HG03521 (cell line): ENCODE measurements around the gene SIGLEC6.

Experiments used
- ATAC-seq: cut with Tn5 transposase; IDR thresholded peaks from one replicate; pipeline ENCODE4 v1.9.1; 2021; ENCODE audit warnings: mild to moderate bottlenecking, moderate library complexity; ENCODE audit not compliant: unreplicated experiment

SIGLEC6 gene

DNA sequence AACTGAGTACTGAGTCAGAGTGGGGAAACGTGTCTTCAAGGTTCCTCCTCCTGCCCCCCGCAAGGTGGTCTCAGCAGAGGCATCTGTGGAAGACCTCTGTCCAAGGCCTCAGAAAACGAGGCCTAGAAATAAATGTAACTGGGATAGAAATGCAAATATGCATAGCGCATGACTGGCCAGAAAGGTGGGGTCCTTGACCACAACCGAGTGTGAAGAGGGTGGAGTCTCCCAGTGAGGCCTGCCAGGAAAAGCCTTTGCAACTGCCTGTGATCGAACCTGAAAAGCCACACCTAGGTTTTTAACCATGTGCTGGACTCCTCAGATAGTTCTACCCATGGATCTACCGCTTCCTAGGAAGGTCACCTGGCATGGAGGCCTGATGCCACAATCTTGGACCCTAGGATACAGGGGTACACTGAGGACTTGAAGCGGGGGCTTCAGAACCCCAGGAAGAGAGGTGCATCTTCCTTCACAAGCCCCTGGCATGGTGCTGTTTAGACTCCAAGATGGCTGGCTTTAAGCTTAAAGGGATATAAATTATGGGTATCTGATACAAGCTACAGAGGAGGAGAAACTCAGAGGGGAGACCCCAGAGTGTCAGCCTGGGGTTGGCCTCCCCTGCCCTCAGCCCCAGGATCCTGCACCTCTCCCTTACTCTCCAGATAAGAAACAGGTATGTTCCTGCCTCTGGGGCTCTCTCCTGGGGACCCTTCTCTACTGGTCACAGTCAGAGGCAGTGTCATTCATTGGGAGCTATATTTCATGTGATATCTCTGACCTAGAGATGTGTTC lies 18.3 kb upstream of the SIGLEC6 start:
- no peak for ATAC-seq

DNA sequence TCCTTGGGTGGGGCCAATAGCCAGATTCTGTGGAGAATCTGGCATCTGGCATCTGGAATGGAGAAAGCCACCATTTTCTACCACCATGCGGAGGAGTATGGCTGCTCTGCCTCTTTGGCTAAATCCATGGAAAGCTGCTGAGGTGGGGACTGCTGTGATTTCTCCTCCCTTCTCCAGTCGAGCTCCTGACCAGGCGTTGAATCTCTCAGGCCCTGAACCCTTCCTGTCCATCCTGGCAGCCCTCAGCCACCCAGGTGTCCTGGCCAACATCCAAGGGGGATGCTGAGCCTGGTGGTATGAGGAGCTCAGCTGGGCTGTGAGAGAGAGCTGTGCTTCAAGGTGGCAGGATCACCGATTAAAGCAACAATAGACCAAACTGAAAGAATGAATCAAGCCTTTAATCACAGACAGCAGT lies 17.4 kb upstream of the SIGLEC6 start:
- no peak for ATAC-seq

DNA sequence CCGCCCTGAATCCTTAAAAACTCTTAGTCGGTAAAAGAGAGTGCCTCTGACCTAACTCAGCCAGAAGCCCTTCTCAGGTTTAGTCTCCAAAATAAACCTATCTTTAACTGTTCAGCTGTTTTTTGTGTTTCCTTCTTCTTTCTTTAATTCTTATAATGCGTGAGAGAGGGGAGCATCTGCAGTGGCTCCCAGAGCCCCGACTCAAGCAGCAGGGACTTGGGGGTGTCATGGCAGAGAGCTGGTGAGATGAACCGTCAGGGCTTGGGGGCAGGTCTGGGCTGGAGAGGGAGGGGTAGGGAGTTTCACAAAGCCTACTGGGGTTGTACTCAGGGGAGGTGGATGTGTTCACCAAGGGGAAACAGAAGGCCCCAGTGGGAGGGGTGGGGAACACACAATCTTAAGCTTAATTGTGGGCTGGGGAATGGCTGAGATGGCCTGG lies 16.8 kb upstream of the SIGLEC6 start:
- ATAC-seq: no peak

DNA sequence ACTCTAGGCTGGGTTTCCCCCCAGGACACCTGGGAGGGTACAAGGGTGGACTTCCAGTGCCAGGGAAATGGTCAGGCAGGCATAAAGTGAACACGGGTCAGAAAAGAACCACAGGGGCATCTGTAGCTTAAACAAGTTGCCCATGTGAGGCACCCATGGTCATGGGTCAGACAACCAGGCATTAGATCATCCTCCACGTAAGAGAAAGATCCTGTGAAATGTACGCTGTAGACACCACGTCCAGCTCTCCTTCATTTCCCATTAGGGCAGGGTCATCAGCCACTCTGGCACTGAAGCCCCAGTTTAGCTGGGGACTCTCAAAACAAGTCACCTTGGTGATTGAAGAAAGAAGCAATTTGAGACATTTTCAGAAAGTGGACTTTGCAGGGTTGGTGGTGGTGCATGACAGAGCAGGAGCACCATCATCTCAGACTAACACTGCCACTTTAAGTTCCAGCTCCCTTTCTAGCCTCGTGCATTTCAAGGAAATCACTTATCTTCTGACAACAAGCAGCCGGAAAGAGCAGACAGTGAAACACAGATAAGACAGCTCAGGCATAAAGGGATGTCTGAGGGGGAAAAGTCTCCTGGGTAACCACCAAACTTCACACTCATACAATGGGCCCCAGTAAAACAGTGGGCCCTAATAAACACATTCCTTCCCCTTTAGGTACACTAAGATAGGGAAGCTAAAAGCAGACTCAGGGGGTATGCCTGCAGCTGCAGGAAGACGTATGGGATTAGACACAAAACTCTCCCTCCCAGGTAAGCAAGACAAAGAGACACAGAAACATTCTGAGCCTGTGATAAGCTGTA lies 16.1 kb upstream of the SIGLEC6 start:
- no peak for ATAC-seq

DNA sequence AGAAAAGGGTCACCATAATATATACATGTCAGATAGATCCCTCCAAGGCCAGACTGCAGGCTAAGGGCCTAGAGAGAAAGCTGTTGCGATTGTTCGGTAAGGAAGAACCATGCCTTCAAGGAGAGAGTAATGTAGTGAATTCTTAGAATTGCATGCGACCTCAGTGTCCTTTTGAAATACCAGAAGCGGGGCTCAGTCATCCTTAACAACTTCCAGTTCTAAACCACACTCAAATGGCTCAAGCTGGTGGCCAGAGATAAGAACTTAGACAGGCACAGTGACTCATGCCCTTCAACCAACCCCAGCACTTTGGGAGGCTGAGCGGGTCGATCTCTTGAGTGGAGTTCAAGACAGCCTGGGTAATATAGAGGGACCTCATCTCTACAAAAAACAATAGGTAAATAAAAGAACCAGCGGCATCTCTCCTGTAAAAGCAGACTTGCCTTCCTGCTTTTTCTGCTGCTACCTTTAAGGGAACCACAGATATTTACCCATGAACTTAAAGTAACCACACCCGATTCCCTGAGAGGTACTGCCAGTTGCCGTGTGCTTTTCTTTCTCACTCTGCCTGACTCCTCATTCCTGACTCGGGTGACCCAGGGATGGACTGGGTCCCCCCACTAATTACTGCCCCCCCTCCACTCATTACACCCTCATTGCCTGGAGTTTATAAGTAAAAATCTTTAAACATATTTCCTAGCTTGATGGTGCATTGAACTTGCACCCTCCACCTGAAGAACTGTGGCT lies 15.4 kb upstream of the SIGLEC6 start:
- no peak for ATAC-seq

DNA sequence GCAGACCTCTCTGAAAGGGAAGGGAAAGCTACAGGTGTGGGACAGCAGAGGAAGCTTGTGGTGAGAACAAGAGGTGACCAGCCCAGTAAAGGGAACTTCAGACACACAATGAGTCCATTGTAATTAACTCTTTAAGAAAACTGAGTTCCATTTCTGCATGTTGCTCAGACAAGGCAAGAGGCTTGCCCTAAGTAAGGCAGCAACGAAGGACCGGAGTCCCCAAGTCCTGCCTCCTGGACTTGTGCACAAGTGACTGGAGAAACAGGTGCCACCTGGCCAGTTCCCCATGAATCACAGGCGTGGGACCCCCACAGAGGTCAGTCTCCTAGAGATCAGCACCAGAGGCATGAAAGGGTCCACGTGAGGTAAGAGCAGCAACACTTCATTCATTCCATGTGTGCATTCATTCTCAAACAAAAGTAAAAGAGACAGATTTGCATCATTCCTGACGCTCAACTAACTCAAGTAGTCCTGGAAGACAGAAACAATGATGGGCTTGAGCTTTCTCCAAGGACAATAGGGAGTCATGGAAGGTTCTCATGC lies 14.7 kb upstream of the SIGLEC6 start:
- no peak for ATAC-seq

DNA sequence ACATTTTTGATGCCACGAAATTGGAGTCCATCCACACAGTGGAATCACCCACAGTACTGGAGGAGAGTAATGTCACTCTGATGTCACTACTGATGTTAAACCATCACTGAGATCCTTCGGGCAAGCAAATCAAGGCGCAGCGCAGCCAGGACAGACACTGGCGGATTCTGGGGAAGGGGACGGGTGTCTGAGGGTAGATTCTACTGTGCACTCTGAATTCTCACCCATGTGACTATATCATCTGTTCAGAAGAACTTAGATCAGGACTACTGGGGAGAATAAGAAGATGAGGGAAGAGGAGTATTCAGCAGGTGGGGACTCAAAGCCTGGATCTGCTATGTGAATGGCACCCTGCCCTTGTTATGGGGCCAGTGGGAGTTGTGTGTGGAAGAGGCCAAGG lies 12.6 kb upstream of the SIGLEC6 start:
- ATAC-seq: no peak

DNA sequence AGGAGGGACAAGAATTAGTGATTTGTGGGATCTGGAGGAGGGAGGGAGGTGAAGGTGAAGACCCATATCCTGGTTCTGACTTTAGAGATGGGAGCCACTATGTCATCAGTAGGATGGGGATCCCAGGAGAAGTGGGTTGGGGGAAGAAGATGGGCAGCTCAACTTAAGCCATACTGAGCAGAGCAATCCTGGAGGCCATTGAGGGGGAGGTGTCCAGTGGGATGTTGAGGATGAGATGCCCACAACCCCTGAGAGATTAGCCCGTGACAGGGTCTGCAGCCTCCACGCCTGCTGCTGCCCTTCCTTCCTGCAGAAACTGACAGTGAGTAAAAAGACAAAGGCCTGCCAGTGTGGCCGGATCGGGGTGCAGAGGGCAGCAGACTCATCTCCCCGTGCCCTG lies 11.2 kb upstream of the SIGLEC6 start:
- ATAC-seq: no peak

DNA sequence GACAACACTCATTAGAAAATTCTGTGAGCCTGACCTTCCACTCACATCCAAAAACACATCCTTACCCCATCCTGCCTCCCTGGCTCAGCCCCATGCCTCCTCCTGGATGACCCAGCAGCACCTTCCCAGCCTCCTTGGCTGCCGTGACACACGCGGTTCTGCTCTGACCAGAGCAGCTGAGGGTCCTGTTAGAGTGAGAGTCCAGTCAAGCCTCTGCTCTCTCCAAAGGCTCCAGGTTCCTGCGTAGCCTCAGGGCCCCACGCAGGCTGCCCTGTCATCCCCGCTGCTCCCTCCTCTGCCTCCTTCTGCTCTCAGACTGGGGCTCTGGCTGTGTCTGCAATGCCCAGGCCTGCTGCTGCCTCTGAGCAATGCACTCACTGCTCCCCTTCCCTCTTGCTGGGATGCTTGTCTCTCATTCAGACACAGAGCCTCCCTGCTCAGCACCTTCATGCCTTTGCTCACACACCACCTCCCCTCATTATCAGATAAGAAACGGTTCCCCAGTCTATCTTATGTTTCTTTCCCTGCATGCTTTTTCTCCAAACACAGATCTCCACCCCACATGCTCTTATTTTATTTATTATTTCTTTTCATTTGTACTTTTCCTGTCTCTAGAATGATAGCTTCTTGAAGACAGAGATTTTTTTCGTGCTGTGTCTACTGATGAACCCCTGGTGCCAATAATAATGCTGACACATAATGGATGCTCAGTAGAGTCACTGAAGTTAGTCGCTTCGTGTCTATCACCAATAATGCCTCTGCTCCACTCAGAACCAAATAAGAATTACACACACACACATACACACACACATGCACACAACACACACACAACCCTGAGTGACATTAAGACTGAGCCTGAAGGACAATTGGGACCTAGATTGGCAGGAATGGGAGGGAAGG lies 10.2 kb upstream of the SIGLEC6 start:
- no peak for ATAC-seq

DNA sequence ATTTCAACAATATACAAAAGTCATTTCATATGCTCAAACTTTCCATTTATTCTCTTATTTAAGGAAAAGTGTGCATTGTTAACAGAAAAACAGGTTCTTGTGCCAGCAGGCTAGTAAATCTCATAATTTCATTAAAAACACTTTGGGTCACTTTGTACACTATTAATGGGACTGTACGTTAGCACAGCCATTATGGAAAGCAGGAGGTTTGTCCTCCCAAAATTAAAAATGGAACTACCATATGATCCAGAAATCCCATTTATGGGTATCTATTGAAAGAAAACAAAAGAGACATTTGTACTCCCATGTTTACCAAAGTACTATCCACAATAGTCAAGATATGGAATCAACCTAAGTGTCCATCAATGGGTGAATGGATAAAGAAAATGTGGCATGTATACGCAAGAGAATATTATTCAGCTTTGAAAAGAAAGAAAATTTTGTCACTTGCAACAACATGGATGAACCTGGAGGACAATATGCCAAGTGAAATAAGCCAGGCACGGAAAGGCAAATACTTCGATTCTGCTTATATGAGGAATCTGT lies 8.4 kb upstream of the SIGLEC6 start:
- no peak for ATAC-seq

DNA sequence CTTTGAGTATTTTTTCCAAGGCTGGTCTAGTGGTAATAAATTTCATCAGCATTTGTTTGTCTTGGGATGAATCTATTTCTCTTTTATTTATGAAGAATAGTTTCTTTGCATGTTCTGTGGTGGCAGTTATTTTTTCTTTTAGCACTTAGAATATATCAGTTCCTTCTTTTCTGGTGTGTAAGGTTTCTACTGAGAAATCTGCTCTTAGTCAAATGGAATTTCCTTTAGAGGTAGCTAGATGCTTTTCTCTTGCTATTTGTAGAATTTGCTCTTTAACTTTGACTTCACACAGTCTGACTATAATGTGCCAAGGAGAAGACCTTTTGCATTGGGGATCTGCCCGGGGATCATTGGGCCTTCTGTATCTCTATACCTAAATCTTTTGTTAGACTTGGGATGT lies 4.1 kb upstream of the SIGLEC6 start:
- ATAC-seq: no peak

DNA sequence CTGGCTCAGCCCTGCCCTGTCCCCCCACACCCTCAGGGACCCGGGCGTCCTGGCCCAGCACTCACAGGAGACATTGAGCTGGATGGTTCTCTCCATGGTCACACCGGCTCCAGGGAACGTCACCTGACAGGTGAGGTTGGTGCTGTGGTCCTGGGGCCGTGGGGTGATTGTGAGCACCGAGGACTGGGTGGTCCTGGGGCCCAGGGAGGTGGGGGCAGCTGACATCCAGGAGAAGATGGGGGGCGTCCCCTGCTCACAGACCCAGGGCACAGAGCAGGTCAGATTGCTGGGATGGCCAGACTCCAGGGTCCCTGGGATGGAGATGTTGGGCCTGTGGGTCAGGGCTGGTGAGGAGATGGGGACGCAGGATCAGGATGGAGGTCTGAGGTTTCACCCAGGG lies 854 bp downstream of the SIGLEC6 start:
- ATAC-seq: no peak

DNA sequence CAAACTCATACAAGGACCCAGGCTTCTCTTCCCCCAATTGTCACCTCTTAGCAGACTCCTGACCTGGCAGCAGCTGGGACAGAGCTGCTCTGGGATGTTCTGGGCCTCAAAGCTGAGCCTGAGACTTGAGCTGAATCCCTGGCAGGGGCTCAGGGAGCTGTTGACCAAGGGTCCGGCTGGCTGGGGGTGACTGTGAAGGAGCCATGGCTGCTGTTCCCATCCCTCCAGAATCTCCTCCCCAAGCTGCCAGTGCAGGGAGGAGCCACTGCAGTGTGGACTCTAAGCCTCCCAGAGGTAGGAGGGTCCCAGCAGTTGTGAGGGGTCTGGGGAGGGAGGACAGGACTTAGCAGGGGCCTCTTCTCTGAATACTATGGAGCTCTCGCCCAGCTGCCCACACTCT lies 2.2 kb downstream of the SIGLEC6 start:
- no peak for ATAC-seq

DNA sequence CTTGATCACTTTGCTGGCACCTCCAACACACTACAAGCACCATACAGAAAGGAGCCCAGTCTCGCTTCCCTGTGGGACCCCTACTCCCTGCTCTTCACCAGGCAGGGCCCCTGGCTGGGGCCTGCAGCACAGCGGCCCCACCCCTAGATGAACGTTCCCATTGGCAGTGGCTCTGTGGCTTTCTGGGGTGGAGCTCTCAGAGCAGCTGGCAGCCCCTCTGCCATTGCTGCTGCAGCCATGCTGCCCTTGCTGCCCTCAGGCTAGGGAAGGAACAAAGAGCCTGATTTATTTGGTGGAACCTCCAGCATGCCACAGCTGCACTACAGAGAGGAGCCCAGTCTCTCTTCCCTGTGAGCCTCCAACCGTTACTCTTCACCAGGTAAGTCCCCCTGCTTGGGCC lies 5.8 kb downstream of the SIGLEC6 start:
- ATAC-seq: no peak

DNA sequence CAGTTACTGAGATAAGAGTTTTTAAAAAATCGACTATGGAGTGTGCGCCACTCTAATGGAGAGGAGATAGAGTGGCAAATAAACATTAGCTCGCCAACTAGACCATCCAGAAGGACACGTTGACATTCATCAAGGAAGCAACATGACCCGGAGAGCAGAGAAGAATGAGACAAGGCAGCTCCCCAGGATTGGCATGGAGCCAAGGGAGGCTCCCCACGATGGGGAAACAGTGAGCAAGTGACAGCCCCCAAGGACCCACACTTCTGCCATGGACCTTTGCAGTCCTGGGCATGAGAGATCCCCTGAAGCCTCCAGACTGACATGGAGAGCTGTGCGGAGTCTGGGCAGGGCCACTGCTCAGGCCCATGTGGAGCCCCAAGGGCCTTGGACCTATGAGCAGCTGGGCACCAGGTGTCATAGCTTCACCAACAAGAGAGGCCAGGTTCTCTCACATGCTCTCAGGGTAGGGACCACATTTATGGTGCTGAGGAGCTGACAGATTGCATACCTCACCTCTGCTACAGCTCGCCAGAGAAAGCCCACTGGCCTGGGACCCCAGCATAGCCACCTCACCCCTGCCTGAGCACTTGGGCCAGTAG lies 6.7 kb downstream of the SIGLEC6 start:
- ATAC-seq: no peak

DNA sequence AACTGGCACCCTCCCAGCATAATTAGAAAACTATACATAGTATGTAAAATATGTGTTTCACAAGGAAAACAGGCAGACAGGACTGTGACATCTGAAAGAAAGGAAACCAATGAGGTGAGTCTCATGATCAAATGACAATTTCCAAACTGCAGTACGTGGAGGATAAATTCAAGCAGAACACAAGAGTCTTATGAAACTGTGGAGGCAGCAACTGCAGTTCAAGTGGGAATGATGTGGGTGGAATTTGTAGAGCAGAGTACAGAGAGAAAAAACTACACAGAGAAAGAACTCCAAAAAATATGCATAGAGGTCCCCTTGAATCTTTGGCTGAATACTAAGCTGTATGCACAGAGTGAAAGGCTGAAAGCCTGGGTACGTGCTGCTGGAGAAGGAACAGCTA lies 9.7 kb downstream of the SIGLEC6 start:
- ATAC-seq: no peak

DNA sequence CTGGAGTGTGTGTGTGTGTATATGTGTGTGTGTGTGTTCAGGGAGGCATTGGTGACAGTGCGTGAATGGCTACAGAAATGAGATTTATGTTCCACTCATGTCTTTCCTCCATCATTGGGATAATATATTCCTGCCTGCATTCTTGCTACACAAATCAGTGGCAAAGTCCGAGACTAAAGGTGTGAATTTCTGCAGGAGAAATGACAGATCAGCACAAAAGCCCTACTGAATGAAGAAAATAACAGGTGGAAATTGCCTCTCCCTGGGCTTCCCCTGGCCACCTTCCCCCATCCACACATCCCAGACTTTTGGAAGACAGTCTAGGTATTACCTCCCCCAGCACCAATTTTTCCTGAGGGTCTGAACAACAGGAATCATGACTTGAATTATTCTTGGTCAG lies 10.1 kb downstream of the SIGLEC6 start:
- no peak for ATAC-seq

DNA sequence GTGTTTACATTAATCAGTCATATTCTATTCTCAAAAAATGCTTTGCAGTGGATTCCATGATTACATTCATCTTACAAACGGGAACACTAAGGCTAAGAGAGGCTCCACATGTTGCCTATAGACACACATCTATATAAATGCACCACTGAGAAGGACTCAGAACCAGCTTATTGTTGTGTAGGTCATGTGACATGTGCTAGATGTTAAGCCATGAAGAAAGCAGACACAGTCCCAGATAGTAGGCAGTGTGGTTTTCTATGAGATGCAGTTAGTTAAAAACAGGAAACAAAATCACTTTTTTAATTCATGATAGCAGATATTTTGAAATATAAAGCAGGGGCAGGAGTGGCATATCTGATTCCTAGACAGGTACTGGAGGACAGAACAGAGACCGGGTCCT lies 10.7 kb downstream of the SIGLEC6 start:
- ATAC-seq: no peak

DNA sequence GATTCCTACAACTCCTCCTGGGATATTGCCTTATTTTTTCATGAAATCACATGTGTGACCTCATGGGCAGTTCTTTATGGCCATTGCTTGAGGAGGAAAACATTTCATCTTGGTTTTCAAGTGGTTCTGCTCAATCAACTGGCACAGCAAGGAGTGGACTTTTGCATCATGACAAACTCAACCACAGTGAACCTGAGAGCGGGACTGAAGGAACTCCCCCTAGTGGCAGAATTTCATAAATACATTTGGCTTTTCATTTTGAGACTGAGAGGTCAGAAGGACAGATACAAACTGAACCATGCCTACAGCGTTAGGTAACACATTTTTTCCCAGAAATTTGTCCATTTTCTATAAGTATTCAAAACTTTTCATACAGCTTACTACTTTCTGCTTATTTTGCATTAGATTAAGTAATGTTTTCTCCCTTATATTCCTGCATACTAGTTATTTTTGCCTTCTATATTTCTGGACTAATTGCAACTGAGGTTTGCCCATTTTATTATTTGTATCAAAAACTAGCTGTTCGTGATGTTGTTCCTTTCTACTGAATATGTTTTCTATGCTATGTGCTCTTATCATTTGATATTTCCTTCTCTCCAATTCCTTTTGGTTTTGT lies 16.5 kb downstream of the SIGLEC6 start:
- no peak for ATAC-seq
